ENCODE data around the gene UNC5C.

The UNC5C gene

GRCh38 chr4:95544113-95545103 lies 4.4 kb downstream of the UNC5C start:
- Histone ChIP-seq H3K4me2 (ENCODE audit: low read length) (no peak overlapping the region), H3K4me3 (ENCODE audit: low read length) (no peak overlapping the region), H2AK5ac (ENCODE audit: low read length) (no peak overlapping the region), H3K79me2 (ENCODE audit: control insufficient read depth, insufficient read depth, low read length) (no peaks in the 10 kb centered on the region), H3K4me1 (ENCODE audit: control insufficient read depth, low read depth, low read length) (no peaks in the 10 kb centered on the region), H2BK120ac (ENCODE audit: low read depth, low read length) (no peak overlapping the region), H3K56ac (ENCODE audit: low read length) (no peak overlapping the region), H3K18ac (ENCODE audit: low read length) (no peak overlapping the region), H3K27me3 (ENCODE audit: insufficient read depth, low read length, poor library complexity) (no peaks in the 10 kb centered on the region), H2BK15ac (replicated peaks; ENCODE audit: low read depth) (no peak overlapping the region), H3K4ac (ENCODE audit: low read depth, low read length) (no peak overlapping the region), H3K9ac (ENCODE audit: low read length) (no peak overlapping the region), H3K36me3 (ENCODE audit: control insufficient read depth, insufficient read depth, low read length) (no peaks in the 10 kb centered on the region), H2BK5ac (ENCODE audit: low read length) (no peak overlapping the region), H4K8ac (ENCODE audit: low read depth, low read length) (no peak overlapping the region), H3K27ac (ENCODE audit: low read depth, low read length) (no peak overlapping the region), H3K79me1 (ENCODE audit: low read length) (no peaks in the 10 kb centered on the region), H4K5ac (ENCODE audit: low read length) (no peak overlapping the region), H3K23ac (ENCODE audit: low read length) (no peak overlapping the region)
- whole genome bisulfite sequencing (ENCODE audit: extremely low coverage, insufficient coverage, low lambda C conversion rate): no CpG with 5 or more reads among the region's 8 CpGs
- peak; percentile 31 for DNase-seq

GRCh38 chr4:95541889-95542607 lies 6.7 kb downstream of the UNC5C start:
- H4K8ac ChIP-seq (ENCODE audit: low read depth, low read length): no peak overlapping the region
- H3K9ac ChIP-seq (ENCODE audit: low read length): no peak overlapping the region
- no peak overlapping the region for H3K23ac ChIP-seq (ENCODE audit: low read length)
- H2BK120ac ChIP-seq (ENCODE audit: low read depth, low read length): no peak overlapping the region
- H2BK5ac ChIP-seq (ENCODE audit: low read length): no peak overlapping the region
- WGBS (ENCODE audit: extremely low coverage, insufficient coverage, low lambda C conversion rate): no CpG with 5 or more reads among the region's 4 CpGs
- H3K36me3 ChIP-seq (ENCODE audit: control insufficient read depth, insufficient read depth, low read length): no peaks in the 10 kb centered on the region
- no peak overlapping the region for H3K18ac ChIP-seq (ENCODE audit: low read length)
- H3K27ac ChIP-seq (ENCODE audit: low read depth, low read length): no peak overlapping the region
- H3K79me1 ChIP-seq (ENCODE audit: low read length): no peaks in the 10 kb centered on the region
- H2BK15ac ChIP-seq (replicated peaks; ENCODE audit: low read depth): no peak overlapping the region
- no peak for DNase-seq
- no peak overlapping the region for H3K4me2 ChIP-seq (ENCODE audit: low read length)
- H2AK5ac ChIP-seq (ENCODE audit: low read length): no peak overlapping the region
- no peak overlapping the region for H3K4me3 ChIP-seq (ENCODE audit: low read length)
- no peaks in the 10 kb centered on the region for H3K27me3 ChIP-seq (ENCODE audit: insufficient read depth, low read length, poor library complexity)
- H3K4ac ChIP-seq (ENCODE audit: low read depth, low read length): no peak overlapping the region
- no peaks in the 10 kb centered on the region for H3K4me1 ChIP-seq (ENCODE audit: control insufficient read depth, low read depth, low read length)
- no peak overlapping the region for H3K56ac ChIP-seq (ENCODE audit: low read length)
- H4K5ac ChIP-seq (ENCODE audit: low read length): no peak overlapping the region
- no peaks in the 10 kb centered on the region for H3K79me2 ChIP-seq (ENCODE audit: control insufficient read depth, insufficient read depth, low read length)

- H3K27me3 ChIP-seq (ENCODE audit: insufficient read depth, low read length, poor library complexity): no peaks in the 10 kb centered on the region
- H3K4ac ChIP-seq (ENCODE audit: low read depth, low read length): no peak overlapping the region
- H3K4me3 ChIP-seq (ENCODE audit: low read length): no peak overlapping the region
- H2BK120ac ChIP-seq (ENCODE audit: low read depth, low read length): no peak overlapping the region
- no peak overlapping the region for H3K27ac ChIP-seq (ENCODE audit: low read depth, low read length)
- no peak overlapping the region for H2AK5ac ChIP-seq (ENCODE audit: low read length)
- no peak overlapping the region for H3K23ac ChIP-seq (ENCODE audit: low read length)
- WGBS (ENCODE audit: extremely low coverage, insufficient coverage, low lambda C conversion rate): no CpG with 5 or more reads among the region's 3 CpGs
- no peaks in the 10 kb centered on the region for H3K79me2 ChIP-seq (ENCODE audit: control insufficient read depth, insufficient read depth, low read length)
- no peak overlapping the region for H3K18ac ChIP-seq (ENCODE audit: low read length)
- no peak overlapping the region for H2BK5ac ChIP-seq (ENCODE audit: low read length)
- no peaks in the 10 kb centered on the region for H3K36me3 ChIP-seq (ENCODE audit: control insufficient read depth, insufficient read depth, low read length)
- H3K56ac ChIP-seq (ENCODE audit: low read length): no peak overlapping the region
- no peak overlapping the region for H4K8ac ChIP-seq (ENCODE audit: low read depth, low read length)
- H3K4me2 ChIP-seq (ENCODE audit: low read length): no peak overlapping the region
- H4K5ac ChIP-seq (ENCODE audit: low read length): no peak overlapping the region
- DNase-seq: no peak
- H3K4me1 ChIP-seq (ENCODE audit: control insufficient read depth, low read depth, low read length): no peaks in the 10 kb centered on the region
- H2BK15ac ChIP-seq (replicated peaks; ENCODE audit: low read depth): no peak overlapping the region
- no peaks in the 10 kb centered on the region for H3K79me1 ChIP-seq (ENCODE audit: low read length)
- no peak overlapping the region for H3K9ac ChIP-seq (ENCODE audit: low read length)
Observed at GRCh38 chr4:95541094-95541493, 7.7 kb downstream of the UNC5C start.

GRCh38 chr4:95540227-95540626 lies 8.5 kb downstream of the UNC5C start:
- Histone ChIP-seq H3K4me3 (ENCODE audit: low read length) (no peak overlapping the region), H2BK120ac (ENCODE audit: low read depth, low read length) (no peak overlapping the region), H3K23ac (ENCODE audit: low read length) (no peak overlapping the region), H3K18ac (ENCODE audit: low read length) (no peak overlapping the region), H2BK15ac (replicated peaks; ENCODE audit: low read depth) (no peak overlapping the region), H3K9ac (ENCODE audit: low read length) (no peak overlapping the region), H4K5ac (ENCODE audit: low read length) (no peak overlapping the region), H3K56ac (ENCODE audit: low read length) (no peak overlapping the region), H2AK5ac (ENCODE audit: low read length) (no peak overlapping the region), H3K4me1 (ENCODE audit: control insufficient read depth, low read depth, low read length) (no peaks in the 10 kb centered on the region), H3K36me3 (ENCODE audit: control insufficient read depth, insufficient read depth, low read length) (no peaks in the 10 kb centered on the region), H3K79me1 (ENCODE audit: low read length) (no peaks in the 10 kb centered on the region), H3K4me2 (ENCODE audit: low read length) (no peak overlapping the region), H3K4ac (ENCODE audit: low read depth, low read length) (no peak overlapping the region), H3K79me2 (ENCODE audit: control insufficient read depth, insufficient read depth, low read length) (no peaks in the 10 kb centered on the region), H4K8ac (ENCODE audit: low read depth, low read length) (no peak overlapping the region), H3K27me3 (ENCODE audit: insufficient read depth, low read length, poor library complexity) (no peaks in the 10 kb centered on the region), H3K27ac (ENCODE audit: low read depth, low read length) (no peak overlapping the region), H2BK5ac (ENCODE audit: low read length) (no peak overlapping the region)
- DNase-seq: no peak
- no CpG with 5 or more reads among the region's 3 CpGs for WGBS (ENCODE audit: extremely low coverage, insufficient coverage, low lambda C conversion rate)

- H3K27ac ChIP-seq (ENCODE audit: low read depth, low read length): no peak overlapping the region
- H4K5ac ChIP-seq (ENCODE audit: low read length): no peak overlapping the region
- H3K79me1 ChIP-seq (ENCODE audit: low read length): no peaks in the 10 kb centered on the region
- no peaks in the 10 kb centered on the region for H3K36me3 ChIP-seq (ENCODE audit: control insufficient read depth, insufficient read depth, low read length)
- no peaks in the 10 kb centered on the region for H3K79me2 ChIP-seq (ENCODE audit: control insufficient read depth, insufficient read depth, low read length)
- no peak overlapping the region for H4K8ac ChIP-seq (ENCODE audit: low read depth, low read length)
- no peaks in the 10 kb centered on the region for H3K27me3 ChIP-seq (ENCODE audit: insufficient read depth, low read length, poor library complexity)
- H2AK5ac ChIP-seq (ENCODE audit: low read length): no peak overlapping the region
- no CpG with 5 or more reads among the region's 5 CpGs for WGBS (ENCODE audit: extremely low coverage, insufficient coverage, low lambda C conversion rate)
- no peak overlapping the region for H2BK5ac ChIP-seq (ENCODE audit: low read length)
- no peak overlapping the region for H3K9ac ChIP-seq (ENCODE audit: low read length)
- no peak overlapping the region for H3K18ac ChIP-seq (ENCODE audit: low read length)
- no peak overlapping the region for H3K56ac ChIP-seq (ENCODE audit: low read length)
- no peak overlapping the region for H3K4me2 ChIP-seq (ENCODE audit: low read length)
- H2BK15ac ChIP-seq (replicated peaks; ENCODE audit: low read depth): no peak overlapping the region
- no peak overlapping the region for H3K4me3 ChIP-seq (ENCODE audit: low read length)
- H3K4ac ChIP-seq (ENCODE audit: low read depth, low read length): no peak overlapping the region
- H3K4me1 ChIP-seq (ENCODE audit: control insufficient read depth, low read depth, low read length): no peaks in the 10 kb centered on the region
- H2BK120ac ChIP-seq (ENCODE audit: low read depth, low read length): no peak overlapping the region
- no peak for DNase-seq
- no peak overlapping the region for H3K23ac ChIP-seq (ENCODE audit: low read length)
Observed at GRCh38 chr4:95539106-95539505, 9.7 kb downstream of the UNC5C start.

Measured in mesendoderm (in vitro differentiated cells).